HCT116 (cell line): ENCODE measurements around the gene RASSF3. TPM values are rescaled to one million over a fixed set of nuclear protein-coding genes. Genes with fewer than 3 reads are reported as not detected.

Source experiments
- ATAC-seq: fragments of 200-7000 bp; cut with Tn5 transposase; 2 replicates; pipeline ENCODE4 v1.9.1; 2020; ENCODE audit warnings: mild to moderate bottlenecking, moderate library complexity
- BruUV-seq: library from RNA; stranded (reverse); fragments of 400-500 nt; replicated peaks from 2 replicates; lab custom pipeline; 2021; lab: Mats Ljungman, UMichigan
- CTCF ChIA-PET: fragments of 300-600 bp; sonication (Branson Sonifier 250); formaldehyde crosslinking; loops from one replicate; lab custom pipeline; 2021; ENCODE audit warnings: antibody characterized with exemption; lab: Charles Lee
- POLR2A ChIA-PET: fragments of 300-600, 350-600 bp; sonication (Branson Sonifier 250); formaldehyde crosslinking; loops from one replicate; lab custom pipeline; 2021; ENCODE audit warnings: antibody characterized with exemption; lab: Charles Lee
- RAD21 ChIA-PET, 2 experiments: fragments of 300-600 bp; sonication (Branson Sonifier 250); formaldehyde crosslinking; loops; one replicate each; lab custom pipeline; 2023; ENCODE audit warnings: low total read pairs in 2 of 2; ENCODE audit not compliant: uncharacterized antibody in 2 of 2, unreplicated experiment in 2 of 2, low non-redundant PET in 1 of 2; lab: Charles Lee
- DNase-seq: peaks from one replicate; pipeline ENCODE4 v3.0.0-alpha.2; 2010; ENCODE audit warnings: low read depth, low spot score
- H2AFZ ChIP-seq: fragments of 200-600 bp; shearing (Covaris generic), sonication (generic); 2 replicates; pipeline ENCODE4 v1.6.1; 2017; ENCODE audit warnings: low read depth, mixed run types, mixed read lengths, antibody characterized with exemption, low read length; ENCODE audit not compliant: poor library complexity, severe bottlenecking
- H3K27ac ChIP-seq: 2 replicates; pipeline ENCODE4 v1.5.1; 2012; ENCODE audit warnings: low read depth, low read length
- H3K27me3 ChIP-seq: fragments of 200-600 bp; sonication (generic); 2 replicates; pipeline ENCODE4 v1.6.1; 2016; ENCODE audit warnings: mixed run types, low read length, mixed read lengths; ENCODE audit not compliant: insufficient read depth
- H3K36me3 ChIP-seq, 2 experiments: fragments of 200-500 bp in 1 of 2; fragments of 200-600 bp in 1 of 2; sonication (Bioruptor generic) in 1 of 2; sonication (generic) in 1 of 2; 2 replicates each; pipeline versions ENCODE4 v1.5.1 to v1.6.1; 2014 to 2016; ENCODE audit warnings: low read length in 2 of 2, inconsistent platforms in 1 of 2, mixed read lengths in 1 of 2, mixed run types in 1 of 2; ENCODE audit not compliant: insufficient read depth in 2 of 2, control insufficient read depth in 1 of 2
- H3K4me1 ChIP-seq, 2 experiments: fragments of 200-600 bp in 1 of 2; sonication (generic) in 1 of 2; 2 replicates each; pipeline versions ENCODE4 v1.5.1 to v1.6.1; 2012 to 2017; ENCODE audit warnings: low read length in 2 of 2, inconsistent platforms in 1 of 2, mild to moderate bottlenecking in 1 of 2, mixed read lengths in 1 of 2, mixed run types in 1 of 2, moderate library complexity in 1 of 2; ENCODE audit not compliant: insufficient read depth in 2 of 2, control insufficient read depth in 1 of 2
- H3K4me2 ChIP-seq: fragments of 200-600 bp; sonication (generic); 2 replicates; pipeline ENCODE4 v1.6.1; 2017; ENCODE audit warnings: mixed run types, low read length, mixed read lengths
- H3K4me3 ChIP-seq, 2 experiments: fragments of 200-600 bp in 1 of 2; sonication (generic) in 1 of 2; replicated peaks in 1 of 2; 2 replicates each; pipeline ENCODE4 v1.5.1; 2011 to 2016; ENCODE audit warnings: low read length in 2 of 2, control low read depth in 1 of 2, low read depth in 1 of 2, mild to moderate bottlenecking in 1 of 2, mixed read lengths in 1 of 2, mixed run types in 1 of 2
- H3K79me2 ChIP-seq: fragments of 200-600 bp; sonication (generic); 2 replicates; pipeline ENCODE4 v1.6.1; 2017; ENCODE audit warnings: mild to moderate bottlenecking, mixed run types, low read length, moderate library complexity, mixed read lengths; ENCODE audit not compliant: insufficient read depth
- H3K9ac ChIP-seq: fragments of 200-600 bp; sonication (generic); 2 replicates; pipeline ENCODE4 v1.6.1; 2016; ENCODE audit warnings: low read length, mixed read lengths
- H3K9me2 ChIP-seq: fragments of 200-600 bp; sonication (generic), shearing (Covaris generic); 2 replicates; pipeline ENCODE4 v1.6.1; 2017; ENCODE audit warnings: mixed run types, mild to moderate bottlenecking, moderate library complexity; ENCODE audit not compliant: insufficient read depth
- H3K9me3 ChIP-seq, 2 experiments: fragments of 200-500 bp in 1 of 2; fragments of 200-600 bp in 1 of 2; sonication (Bioruptor generic) in 1 of 2; sonication (generic) in 1 of 2; 2 replicates each; pipeline ENCODE4 v1.6.1; 2014 to 2017; ENCODE audit warnings: low read length in 2 of 2, mixed read lengths in 2 of 2, inconsistent platforms in 1 of 2, low read depth in 1 of 2, mild to moderate bottlenecking in 1 of 2, mixed run types in 1 of 2, moderate library complexity in 1 of 2; ENCODE audit not compliant: control insufficient read depth in 1 of 2, insufficient read depth in 1 of 2
- H4K20me1 ChIP-seq: fragments of 200-600 bp; sonication (generic), shearing (Covaris generic); 2 replicates; pipeline ENCODE4 v1.6.1; 2017; ENCODE audit warnings: mixed run types, mild to moderate bottlenecking, moderate library complexity; ENCODE audit not compliant: insufficient read depth
- ATF3 ChIP-seq: IDR thresholded peaks from 2 replicates; pipeline ENCODE4 v1.6.1; 2012
- CEBPB ChIP-seq: IDR thresholded peaks from 2 replicates; pipeline ENCODE4 v1.6.1; 2012; ENCODE audit warnings: low read depth
- EGR1 ChIP-seq: IDR thresholded peaks from 2 replicates; pipeline ENCODE4 v1.6.1; 2012; ENCODE audit warnings: low read depth
- ELF1 ChIP-seq: IDR thresholded peaks from 2 replicates; pipeline ENCODE4 v1.6.1; 2012; ENCODE audit warnings: low read depth, borderline replicate concordance
- FOSL1 ChIP-seq: IDR thresholded peaks from 2 replicates; pipeline ENCODE4 v1.6.1; 2012; ENCODE audit warnings: low read depth
- MAX ChIP-seq: IDR thresholded peaks from 2 replicates; pipeline ENCODE4 v1.6.1; 2012
- POLR2A ChIP-seq: IDR thresholded peaks from 2 replicates; pipeline ENCODE4 v1.7.0; 2011; ENCODE audit warnings: borderline replicate concordance; ENCODE audit not compliant: insufficient read depth, insufficient read length; ENCODE audit errors: extremely low read depth
- RAD21 ChIP-seq: IDR thresholded peaks from 2 replicates; pipeline ENCODE4 v1.6.1; 2012; ENCODE audit warnings: low read depth, mild to moderate bottlenecking
- SIN3A ChIP-seq: IDR thresholded peaks from 2 replicates; pipeline ENCODE4 v1.6.1; 2012; ENCODE audit warnings: low read depth
- YY1 ChIP-seq: IDR thresholded peaks from 2 replicates; pipeline ENCODE4 v1.6.1; 2011; ENCODE audit warnings: low read length, low read depth, moderate library complexity, mild to moderate bottlenecking; ENCODE audit not compliant: insufficient replicate concordance; ENCODE audit errors: extremely low read depth
- ZBTB33 ChIP-seq: IDR thresholded peaks from 2 replicates; pipeline ENCODE4 v1.6.1; 2011; ENCODE audit warnings: mild to moderate bottlenecking, low read length, moderate library complexity; ENCODE audit not compliant: insufficient replicate concordance; ENCODE audit errors: extremely low read depth
- intact Hi-C: fragments of 100-400 bp; cut with micrococcal nuclease; formaldehyde crosslinking; loops from 2 replicates; pipeline ENCODE4 v1.10.0; 2022
- microRNA counts: library from miRNA; unstranded; fragments of <30 nt; microRNA quantifications from one replicate; lab custom pipeline; 2015
- microRNA-seq: library from miRNA; unstranded; fragments of <30 nt; microRNA quantifications from one replicate; pipeline ENCODE4, GENCODE V29; 2016; ENCODE audit warnings: borderline number of aligned reads
- total RNA-seq: library from RNA; stranded (reverse); gene quantifications from one replicate; pipeline ENCODE4 v1.2.1, GENCODE V29; 2021; ENCODE audit not compliant: unreplicated experiment

RASSF3 gene
- total RNA-seq, 1 experiment from 2014 or later: 67.1 TPM

GRCh38 chr12:64746663-64747062 is 136.4 kb downstream of the RASSF3 start:
- Histone ChIP-seq H4K20me1 (no peaks in the 10 kb centered on the region), H3K9me2 (no peaks in the 10 kb centered on the region), H3K4me3 (no peak overlapping the region), H3K9ac (no peak overlapping the region), H3K4me2 (no peak overlapping the region), H3K79me2 (no peaks in the 10 kb centered on the region), H3K4me1 (0 out of 4 replicates have a peak, but pooled peaks cover 0 to 8% of the 10 kb centered on the region in 2 experiments), H3K9me3 (no peaks in the 10 kb centered on the region), H2AFZ (no peak overlapping the region), H3K36me3 (peaks cover 4 to 11% of the 10 kb centered on the region in 2 experiments; a peak in 3 of 4 replicates), H3K27ac (no peak overlapping the region), H3K27me3 (no peaks in the 10 kb centered on the region)
- intact Hi-C loops: no loop called here
- TF ChIP-seq CEBPB (no peak), YY1 (no peak), ELF1 (no peak), RAD21 (no peak), POLR2A (no peak), EGR1 (no peak), ATF3 (no peak), SIN3A (no peak), MAX (no peak), FOSL1 (no peak), ZBTB33 (no peak)
- ATAC-seq (no peak), DNase-seq (no peak)
- ChIA-PET RAD21 (no interaction called here), CTCF (no interaction called here), POLR2A (no interaction called here)
- no TSS peak for BruUV-seq

MicroRNA genes within 50 kb of the gene (microRNA counts, 767-probe panel; counts per million panel counts)
- microRNA hsa-miR-548c-3p (lab: Ali Mortazavi, UCI): not detected
- microRNA hsa-miR-548c-5p (lab: Ali Mortazavi, UCI): not detected
- microRNA hsa-miR-548z (lab: Ali Mortazavi, UCI): not detected

Small RNA genes within 50 kb of the gene (microRNA-seq; reads per million reads assigned to microRNA genes)
- gene MIR548C (not detected), gene MIR548Z (not detected)

Other genes starting within 250 kb of the RASSF3 start
- not detected for gene C12orf56, start 219.7 kb upstream of the RASSF3 start, total RNA-seq
- gene XPOT, start 206.1 kb upstream of the RASSF3 start, total RNA-seq: 120 TPM
- 27.0 TPM for gene TBK1, start 158.4 kb upstream of the RASSF3 start, total RNA-seq
- gene GNS, start 148.9 kb downstream of the RASSF3 start, total RNA-seq: 45.7 TPM
- gene TBC1D30, start 214.2 kb downstream of the RASSF3 start, total RNA-seq: 24.1 TPM